NCI-H526 treated with DMSO at 0.1 percent for 48 hours (cell line): ENCODE results near the gene PCNT.

Experiments used
- DNase-seq: peaks from one replicate; lab custom pipeline; 2025; lab: John Stamatoyannopoulos, UW

The PCNT gene

DNA sequence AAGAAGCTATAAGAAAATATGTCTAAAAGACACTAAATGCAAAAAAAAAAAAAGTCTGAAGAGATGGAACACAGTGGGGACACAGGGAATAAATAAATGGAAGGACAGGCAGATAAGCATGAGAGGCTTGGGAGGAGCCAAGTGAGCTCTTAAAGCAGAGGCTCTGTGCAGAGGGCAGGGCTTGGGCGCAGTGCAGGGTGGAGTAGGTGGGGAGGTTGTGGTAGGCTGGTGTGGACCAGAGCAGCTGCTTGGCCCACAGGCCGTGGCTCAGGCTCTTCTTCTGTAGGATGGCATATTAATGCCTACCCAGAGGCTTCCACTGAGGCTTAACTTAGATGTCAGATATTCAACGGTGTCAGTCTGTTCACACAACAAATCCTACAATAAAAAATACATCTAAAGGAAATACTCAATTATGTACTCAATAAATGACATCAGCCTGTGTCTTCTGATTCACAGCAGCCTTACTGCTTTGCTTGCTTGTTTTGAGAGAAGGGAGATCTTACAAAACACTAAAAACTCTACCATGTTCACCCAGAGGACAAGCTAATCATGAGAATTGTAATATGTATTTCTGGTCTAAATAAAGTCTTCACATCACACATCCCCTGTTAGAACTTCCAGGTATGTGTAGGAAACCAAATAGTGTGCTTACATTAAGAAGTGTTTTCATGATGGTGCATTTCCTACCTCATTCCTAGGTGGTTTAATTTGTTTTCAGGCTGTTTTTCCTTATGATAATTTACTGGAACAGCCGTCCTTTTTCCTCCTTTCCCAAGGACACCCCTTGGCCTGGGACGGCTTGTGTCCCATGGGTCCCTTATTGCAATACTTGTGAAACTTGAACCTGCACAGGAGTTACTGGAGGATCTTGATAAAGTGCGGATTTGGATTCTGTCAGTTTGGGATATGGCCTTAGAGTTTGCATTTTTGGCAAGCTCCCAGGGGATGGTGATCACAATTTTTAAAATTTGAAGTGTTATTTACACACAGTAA is 159.6 kb downstream of the PCNT start:
- no peak for DNase-seq

GRCh38 chr21:46486481-46487126 is 162.6 kb downstream of the PCNT start:
- DNase-seq = no peak

DNA sequence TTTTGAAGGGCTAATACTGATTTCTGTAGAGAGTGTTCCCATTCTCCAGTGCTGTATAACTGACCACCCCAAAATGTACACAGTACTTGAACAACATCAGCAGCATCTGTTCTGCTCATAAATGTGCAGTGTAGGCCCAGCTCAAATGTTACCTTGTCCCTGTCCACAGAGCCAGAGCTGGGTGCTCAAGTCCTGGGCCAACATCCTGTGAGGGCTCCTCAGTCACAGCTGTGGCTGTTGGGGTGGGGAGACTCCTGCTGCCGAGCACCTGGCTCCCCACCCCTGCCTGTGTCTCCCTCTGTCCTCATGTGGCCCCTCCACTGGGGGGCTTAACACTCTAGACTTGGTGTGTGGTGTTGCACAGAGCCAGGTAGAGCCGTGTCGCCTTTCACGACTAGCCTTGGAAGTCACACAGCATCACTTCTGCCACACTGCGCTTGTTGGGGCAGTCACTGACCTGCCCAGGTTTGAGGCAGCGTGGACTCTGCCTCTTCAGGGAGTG is 165.3 kb downstream of the PCNT start:
- DNase-seq = no peak

DNA sequence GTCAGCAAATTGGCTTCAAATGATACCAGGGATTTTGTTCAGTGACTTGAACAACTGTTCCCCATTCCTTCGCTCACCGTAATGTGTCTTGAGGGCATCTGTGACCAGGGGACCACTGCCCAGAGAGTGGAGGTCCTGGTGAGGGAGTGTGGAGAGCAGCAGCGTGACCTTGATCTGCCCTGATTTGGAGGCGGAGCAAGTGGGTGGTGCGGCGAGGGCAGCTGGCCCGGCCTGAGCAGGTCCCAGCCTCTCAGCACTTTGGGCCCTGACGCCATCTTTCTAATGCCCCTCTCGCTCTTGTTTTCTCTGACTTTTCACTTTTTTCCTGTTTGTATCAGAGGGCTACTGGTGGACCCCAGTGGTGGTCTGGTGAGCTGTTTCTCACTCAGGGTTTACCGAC is 165.8 kb downstream of the PCNT start:
- no peak for DNase-seq

GRCh38 chr21:46491553-46491952 is 167.6 kb downstream of the PCNT start:
- no peak for DNase-seq

DNA sequence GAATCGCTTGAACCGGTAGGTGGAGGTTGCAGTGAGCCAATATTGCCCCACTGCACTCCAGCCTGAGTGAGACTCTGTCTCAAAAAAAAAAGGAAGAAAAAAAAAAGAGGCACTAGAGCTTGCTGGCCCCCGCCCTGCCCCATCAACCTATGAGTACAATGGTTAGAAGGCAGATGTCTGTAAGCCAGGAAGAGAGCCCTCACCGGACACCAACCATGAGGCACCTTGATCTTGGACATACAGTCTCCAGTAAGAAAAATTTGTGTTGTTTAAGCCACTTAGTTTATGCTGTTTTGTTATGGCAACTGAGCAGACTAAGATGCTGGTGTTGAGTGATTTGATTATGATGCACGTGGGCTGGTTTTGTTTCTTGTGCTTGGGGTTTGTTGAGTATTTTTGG is 168.9 kb downstream of the PCNT start:
- DNase-seq = no peak

DNA sequence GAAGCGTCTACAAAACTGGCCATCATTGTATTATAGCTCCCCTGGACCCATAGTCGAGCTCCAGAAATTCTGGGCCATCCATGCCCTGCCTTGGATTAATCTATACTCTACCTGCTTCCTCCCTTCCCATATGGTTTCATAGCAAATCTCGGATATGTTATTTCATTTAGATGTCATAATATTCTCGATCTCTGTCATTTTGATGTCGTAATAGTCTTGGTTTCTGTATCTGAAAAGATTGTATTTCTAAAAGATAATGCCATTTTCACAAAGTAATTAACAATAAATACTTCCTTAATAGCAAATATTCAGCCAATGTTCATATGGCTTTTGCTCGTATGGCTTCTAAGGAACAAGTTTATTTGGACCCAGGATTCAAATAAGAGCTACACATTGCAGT is 169.9 kb downstream of the PCNT start:
- DNase-seq = no peak
